Colonic mucosa (tissue), 4 donors: ENCODE measurements around the gene GRHL1. TPM values are rescaled to one million over a fixed set of nuclear protein-coding genes. Genes with fewer than 3 reads are reported as not detected.

Experiments
- DNase-seq: peaks from one replicate; pipeline ENCODE4 v3.0.0-alpha.2; 2020
- H3K27ac ChIP-seq: fragments of 200-600 bp; one replicate; pipeline ENCODE4 v1.8.0; 2021
- H3K27me3 ChIP-seq: fragments of 200-600 bp; one replicate; pipeline ENCODE4 v1.8.0; 2021
- H3K36me3 ChIP-seq: fragments of 200-600 bp; one replicate; pipeline ENCODE4 v1.8.0; 2021
- H3K4me1 ChIP-seq: fragments of 200-600 bp; one replicate; pipeline ENCODE4 v1.8.0; 2021; ENCODE audit warnings: mild to moderate bottlenecking
- H3K4me3 ChIP-seq: fragments of 200-600 bp; one replicate; pipeline ENCODE4 v1.8.0; 2021
- H3K9ac ChIP-seq, 2 donors: one replicate each; pipeline ENCODE4 v1.7.0; 2013; ENCODE audit warnings: control low read depth in 2 of 2, low read depth in 2 of 2, low read length in 2 of 2
- H3K9me3 ChIP-seq: fragments of 200-600 bp; one replicate; pipeline ENCODE4 v1.8.0; 2021
- CTCF ChIP-seq: fragments of 200-600 bp; IDR thresholded peaks from one replicate; pipeline ENCODE4 v1.8.0; 2022; ENCODE audit warnings: antibody characterized with exemption, mild to moderate bottlenecking
- intact Hi-C: fragments of 100-400 bp; cut with DNase I; formaldehyde crosslinking; loops from one replicate; pipeline ENCODE4 v1.14.1; 2022
- total RNA-seq, 2 donors: library from RNA; stranded (reverse); fragmentation: NEBNext Ultra II Directional in 1 of 2; extraction: Animal tissue kit (Norgen Biotek cat#: 25700) in 1 of 2; gene quantifications; one replicate each; pipeline ENCODE4 v1.2.1, GENCODE V29; 2021
- donor health status: healthy.
- donor health status: DM: no; HTN: no; CAD: no.
- donor health status: DM: no; HTN: no; CAD: no.

The GRHL1 gene
- total RNA-seq, 2 donors from 2014 or later, result 1.6 to 1.9 TPM

DNA sequence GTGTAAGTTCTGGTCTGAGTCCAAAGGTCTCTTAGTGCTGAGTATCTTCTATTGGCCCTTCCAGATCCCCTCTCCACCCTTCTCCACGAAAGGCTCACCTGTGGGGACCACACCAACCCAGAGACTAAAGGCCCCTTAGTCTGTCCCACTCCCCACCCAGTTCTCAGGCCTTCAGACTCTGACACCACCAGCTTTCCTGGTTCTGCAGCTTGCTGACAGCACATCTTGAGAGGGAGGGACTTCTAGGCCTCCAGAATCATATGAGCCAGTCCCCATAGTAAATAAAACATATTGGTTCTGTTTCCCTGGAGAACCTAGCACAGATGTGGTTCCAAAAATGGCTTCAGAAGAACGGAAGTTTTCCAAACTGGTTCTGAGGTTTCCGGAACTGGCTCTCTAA lies 53.3 kb downstream of the GRHL1 start:
- H3K36me3 ChIP-seq, result no peaks in the 10 kb centered on the region

GRCh38 chr2:10005461-10006235 lies 54.2 kb downstream of the GRHL1 start:
- intact Hi-C loops, result no loop called here
- H3K27ac ChIP-seq, result no peak overlapping the region

More for the DNA sequence above, 53.3 kb downstream of the GRHL1 start:
- DNase-seq, result no peak
- intact Hi-C loops, result no loop called here
- Histone ChIP-seq H3K9ac (no peak overlapping the region), H3K27me3 (no peaks in the 10 kb centered on the region), H3K4me3 (no peak overlapping the region), H3K4me1 (no peaks in the 10 kb centered on the region), H3K9me3 (no peaks in the 10 kb centered on the region), H3K27ac (no peak overlapping the region)
- no peak for TF ChIP-seq CTCF

DNA sequence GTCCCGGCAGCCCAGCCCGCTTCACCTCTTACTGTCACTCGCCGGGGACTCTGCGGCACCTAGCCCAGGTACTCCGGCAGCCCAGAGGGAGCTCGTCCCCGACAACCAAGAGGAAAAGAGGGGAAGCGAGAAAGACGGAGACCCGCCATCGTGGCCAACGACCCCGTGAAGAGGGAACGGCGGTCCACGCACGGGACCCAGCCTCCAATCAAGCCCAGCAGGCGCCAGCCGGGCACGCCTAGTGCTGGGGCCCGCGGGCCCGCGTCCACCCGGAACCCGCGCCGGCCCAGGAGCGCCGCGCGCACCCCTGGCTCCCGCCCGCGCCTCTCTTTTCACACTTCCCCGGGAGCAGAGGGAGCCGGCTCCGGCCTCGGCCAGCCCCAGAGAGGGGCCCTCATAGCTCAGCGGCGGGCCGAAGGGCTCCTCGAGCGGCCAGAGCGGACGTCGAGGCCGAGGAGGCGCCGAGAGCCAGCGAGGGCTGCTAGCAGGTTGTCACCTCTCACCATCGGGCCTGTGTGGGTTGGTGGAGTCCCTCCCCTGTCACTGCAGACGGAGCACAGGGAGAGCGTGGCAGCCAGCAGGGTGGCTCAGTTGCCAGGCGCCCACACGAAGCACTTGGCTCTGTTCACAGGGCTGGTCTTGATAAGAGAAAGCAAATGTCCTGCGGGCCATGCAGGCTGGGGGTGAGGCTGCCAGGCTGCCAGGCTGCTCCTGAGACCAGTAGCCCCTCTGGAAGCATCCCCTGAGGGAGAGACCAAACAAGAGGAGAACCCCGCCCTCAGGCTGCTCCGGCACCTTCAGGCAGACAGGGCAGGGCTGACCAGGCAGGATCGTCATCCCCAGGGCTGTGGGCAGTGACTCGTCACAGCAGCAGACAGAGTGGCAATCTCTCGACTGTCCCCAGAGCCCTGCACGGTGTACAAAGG lies 55.0 kb downstream of the GRHL1 start:
- Histone ChIP-seq H3K4me3 (no peak overlapping the region), H3K27me3 (no peaks in the 10 kb centered on the region), H3K4me1 (no peaks in the 10 kb centered on the region), H3K9ac (no peak overlapping the region), H3K36me3 (no peaks in the 10 kb centered on the region), H3K9me3 (no peaks in the 10 kb centered on the region), H3K27ac (no peak overlapping the region)
- no peak for DNase-seq
- no peak for TF ChIP-seq CTCF
- intact Hi-C loops, result no loop called here

More at GRCh38 chr2:10005461-10006235, 54.2 kb downstream of the GRHL1 start:
- H3K9me3 ChIP-seq, result no peaks in the 10 kb centered on the region
- H3K36me3 ChIP-seq, result no peaks in the 10 kb centered on the region
- no peak for TF ChIP-seq CTCF
- no peak overlapping the region for H3K4me3 ChIP-seq
- H3K27me3 ChIP-seq, result no peaks in the 10 kb centered on the region
- H3K4me1 ChIP-seq, result no peaks in the 10 kb centered on the region
- no peak overlapping the region for H3K9ac ChIP-seq
- no peak for DNase-seq

GRCh38 chr2:10007435-10007834 lies 55.9 kb downstream of the GRHL1 start:
- no peak overlapping the region for H3K4me3 ChIP-seq
- H3K9me3 ChIP-seq, result no peaks in the 10 kb centered on the region
- TF ChIP-seq CTCF, result no peak
- no peaks in the 10 kb centered on the region for H3K4me1 ChIP-seq
- H3K9ac ChIP-seq, result no peak overlapping the region
- no peak for DNase-seq
- no peaks in the 10 kb centered on the region for H3K27me3 ChIP-seq
- intact Hi-C loops, result no loop called here
- H3K27ac ChIP-seq, result no peak overlapping the region
- no peaks in the 10 kb centered on the region for H3K36me3 ChIP-seq

DNA sequence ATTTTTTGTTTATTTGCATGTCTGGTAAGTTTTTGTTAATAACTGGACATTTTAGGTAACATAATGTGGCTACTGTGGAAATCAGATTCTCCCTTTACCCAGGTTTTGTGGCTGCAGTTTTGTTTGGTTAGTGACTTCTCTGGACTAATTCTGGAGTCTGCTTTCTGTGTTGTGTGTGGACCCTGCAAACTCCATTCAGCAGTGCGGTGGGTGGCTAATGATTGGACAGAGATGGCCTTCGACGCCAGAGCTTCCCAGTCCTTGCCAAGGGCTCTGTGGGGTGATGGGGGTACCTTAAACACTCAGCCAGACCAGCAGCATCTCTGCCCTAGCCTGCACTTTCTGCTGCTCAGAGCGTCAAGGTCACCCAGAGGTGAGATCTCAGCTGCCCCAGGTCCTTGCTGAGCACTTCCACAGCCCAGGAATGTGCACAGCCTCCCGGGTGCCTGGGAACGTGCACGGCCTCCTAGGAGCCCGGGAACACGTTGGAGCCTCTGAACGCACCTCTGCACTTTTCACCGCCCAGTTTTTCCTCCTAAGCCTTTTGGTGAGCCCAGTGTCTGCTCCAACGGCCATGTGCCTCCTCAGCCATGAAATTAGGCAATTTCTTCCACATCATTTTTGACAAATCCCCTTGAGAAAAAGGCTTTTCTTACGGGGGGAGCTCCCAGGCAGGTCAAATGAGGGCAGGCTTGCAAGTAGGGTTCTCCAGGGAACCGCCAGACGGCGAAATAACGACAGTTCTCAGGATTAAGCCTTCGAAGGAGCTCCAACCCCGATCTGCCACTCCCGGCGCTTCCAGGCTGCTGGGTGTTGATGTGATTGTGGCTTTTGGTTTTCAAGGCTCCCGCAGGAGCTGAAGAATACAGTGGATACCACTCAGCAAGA lies 56.7 kb downstream of the GRHL1 start:
- H3K9ac ChIP-seq, result no peak overlapping the region
- TF ChIP-seq CTCF, result no peak
- H3K36me3 ChIP-seq, result no peaks in the 10 kb centered on the region
- intact Hi-C loops, result no loop called here
- no peaks in the 10 kb centered on the region for H3K27me3 ChIP-seq
- no peaks in the 10 kb centered on the region for H3K9me3 ChIP-seq
- H3K4me1 ChIP-seq, result no peaks in the 10 kb centered on the region
- H3K27ac ChIP-seq, result no peak overlapping the region
- no peak for DNase-seq
- no peak overlapping the region for H3K4me3 ChIP-seq
